CD4-positive, alpha-beta T cell treated with Interleukin-1 beta for 1 hour (primary cell): Measurements from ENCODE around the gene ABT1.
A peak's percentile ranks its signal among the peaks of the same experiment; 100 is the strongest.
"Not testable (repeated sequence)": the region's sequence is repeated elsewhere in the genome, so short reads cannot be mapped to it uniquely, and the experiment has no call there.

ENCODE experiments used
- DNase-seq, 2 donors: peaks; one replicate each; pipeline ENCODE4 v3.0.0-alpha.2; 2020 to 2022

Gene ABT1

GRCh38 chr6:26596579-26597388 lies at the start of gene ABT1:
Gene ABT1, plus strand, starts transcription at chr6:26596953. Its CDS starts 30 bp downstream, at chr6:26596983.
- peak; percentile 96 to 98 for DNase-seq

GRCh38 chr6:26547363-26547762 lies 49.4 kb upstream of the ABT1 start:
- DNase-seq = not testable (repeated sequence)

- peak in 1 of 2 donors; percentile 43 for DNase-seq
These were observed 46.3 kb upstream of the ABT1 start for GRCh38 chr6:26550250-26550993.

GRCh38 chr6:26552205-26552604 lies 44.5 kb upstream of the ABT1 start:
- DNase-seq = no peak

- no peak for DNase-seq
These were observed 44.0 kb upstream of the ABT1 start for GRCh38 chr6:26552640-26553188.

- peak; percentile 80 to 86 for DNase-seq
These were observed 43.5 kb upstream of the ABT1 start for GRCh38 chr6:26553264-26553634.

GRCh38 chr6:26553635-26554446 lies 42.9 kb upstream of the ABT1 start:
- peak; percentile 79 to 90 for DNase-seq

GRCh38 chr6:26554447-26554696 lies 42.4 kb upstream of the ABT1 start:
- DNase-seq = no peak

- peak; percentile 60 to 73 for DNase-seq
These were observed 41.9 kb upstream of the ABT1 start for GRCh38 chr6:26554697-26555504.

- no peak for DNase-seq
These were observed 41.1 kb upstream of the ABT1 start for GRCh38 chr6:26555505-26556262.

GRCh38 chr6:26556263-26557070 lies 40.3 kb upstream of the ABT1 start:
- peak in 1 of 2 donors; percentile 47 for DNase-seq

GRCh38 chr6:26561533-26562466 lies 35.0 kb upstream of the ABT1 start:
- DNase-seq = no peak

- DNase-seq = no peak
These were observed 33.3 kb upstream of the ABT1 start for GRCh38 chr6:26563488-26563887.

GRCh38 chr6:26568601-26569432 lies 27.9 kb upstream of the ABT1 start:
- peak; percentile 96 to 99 for DNase-seq

- no peak for DNase-seq
These were observed 27.4 kb upstream of the ABT1 start for GRCh38 chr6:26569433-26569764.

- DNase-seq = no peak
These were observed 26.5 kb upstream of the ABT1 start for GRCh38 chr6:26570027-26570809.

- peak; percentile 58 to 78 for DNase-seq
These were observed 25.0 kb upstream of the ABT1 start for GRCh38 chr6:26571592-26572296.
